T-helper 2 cell treated with Interferon-gamma antibody and Interleukin-4, amounts not matched to agents 5 μg/mL and 100 μg/mL, for 36 hours (primary cell): Measurements from ENCODE around the gene SPRY1.
A peak's percentile ranks its signal among the peaks of the same experiment; 100 is the strongest.

ENCODE experiments used
- DNase-seq: peaks from one replicate; pipeline ENCODE4 v3.0.0; 2021; ENCODE audit warnings: low spot score
- H3K27ac Mint-ChIP-seq: one replicate; pipeline ENCODE4 v1.8.0; 2021; ENCODE audit warnings: mild to moderate bottlenecking, mixed read lengths
- H3K27me3 Mint-ChIP-seq: one replicate; pipeline ENCODE4 v1.8.0; 2021; ENCODE audit warnings: low read depth, mixed read lengths
- H3K36me3 Mint-ChIP-seq: one replicate; pipeline ENCODE4 v1.8.0; 2021; ENCODE audit warnings: low read depth, mixed read lengths
- H3K4me1 Mint-ChIP-seq: one replicate; pipeline ENCODE4 v1.8.0; 2021; ENCODE audit warnings: low read depth, mixed read lengths
- H3K4me3 Mint-ChIP-seq: one replicate; pipeline ENCODE4 v1.8.0; 2022; ENCODE audit warnings: mild to moderate bottlenecking, moderate library complexity, mixed read lengths
- H3K9me3 Mint-ChIP-seq: one replicate; pipeline ENCODE4 v1.8.0; 2021; ENCODE audit warnings: mixed read lengths

The SPRY1 gene

DNA sequence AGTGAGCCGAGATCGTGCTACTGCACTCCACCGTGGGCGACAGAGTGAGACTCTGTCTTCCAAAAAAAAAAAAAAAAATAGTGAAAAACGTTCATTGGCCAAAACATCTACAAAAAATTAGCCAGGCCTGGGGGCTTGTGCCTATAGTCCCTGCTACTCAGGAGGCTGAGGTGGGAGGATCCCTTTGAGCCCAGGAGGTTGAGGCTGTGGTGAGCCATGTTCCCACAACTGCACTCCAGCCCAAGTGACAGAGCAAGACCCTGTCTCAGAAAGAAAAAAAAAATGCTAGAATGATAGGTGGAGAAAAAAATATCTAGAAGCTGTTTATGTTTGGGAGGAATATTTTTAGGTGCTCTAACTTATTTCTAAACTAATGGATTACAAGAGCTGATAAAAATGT is 14.9 kb downstream of the SPRY1 start:
- Mint-ChIP-seq H3K27me3 (no peaks in the 10 kb centered on the region), H3K9me3 (no peaks in the 10 kb centered on the region), H3K4me1 (peaks cover 36% of the 10 kb centered on the region), H3K4me3 (peak overlapping the region; percentile 33), H3K27ac (peak overlapping the region; percentile 60), H3K36me3 (no peaks in the 10 kb centered on the region)
- no peak for DNase-seq

DNA sequence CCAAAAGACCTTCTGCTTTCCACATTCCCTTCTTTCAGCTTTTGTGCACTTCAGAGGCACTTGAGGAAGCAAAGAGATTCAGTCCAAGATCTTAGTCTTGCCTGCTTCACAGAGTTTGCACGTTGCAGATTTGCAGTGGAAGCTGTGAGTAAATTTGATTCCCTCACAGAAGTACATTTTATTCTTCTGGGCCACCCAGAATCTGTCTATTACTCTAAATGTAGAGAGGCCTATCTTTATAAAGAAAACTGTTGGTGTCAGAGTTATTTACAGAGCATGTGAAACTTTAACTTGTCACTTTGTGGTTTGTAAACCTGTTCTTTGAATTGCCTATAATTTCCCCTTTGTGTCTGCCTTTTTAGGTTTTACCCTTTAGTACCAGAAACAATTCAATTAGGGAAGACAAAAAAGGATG is 15.5 kb downstream of the SPRY1 start:
- DNase-seq = no peak
- H3K9me3 Mint-ChIP-seq = no peaks in the 10 kb centered on the region
- H3K4me1 Mint-ChIP-seq = peaks cover 40% of the 10 kb centered on the region
- no peaks in the 10 kb centered on the region for H3K36me3 Mint-ChIP-seq
- no peaks in the 10 kb centered on the region for H3K27me3 Mint-ChIP-seq
- peak overlapping the region; percentile 82 for H3K27ac Mint-ChIP-seq
- peak overlapping the region; percentile 72 for H3K4me3 Mint-ChIP-seq

DNA sequence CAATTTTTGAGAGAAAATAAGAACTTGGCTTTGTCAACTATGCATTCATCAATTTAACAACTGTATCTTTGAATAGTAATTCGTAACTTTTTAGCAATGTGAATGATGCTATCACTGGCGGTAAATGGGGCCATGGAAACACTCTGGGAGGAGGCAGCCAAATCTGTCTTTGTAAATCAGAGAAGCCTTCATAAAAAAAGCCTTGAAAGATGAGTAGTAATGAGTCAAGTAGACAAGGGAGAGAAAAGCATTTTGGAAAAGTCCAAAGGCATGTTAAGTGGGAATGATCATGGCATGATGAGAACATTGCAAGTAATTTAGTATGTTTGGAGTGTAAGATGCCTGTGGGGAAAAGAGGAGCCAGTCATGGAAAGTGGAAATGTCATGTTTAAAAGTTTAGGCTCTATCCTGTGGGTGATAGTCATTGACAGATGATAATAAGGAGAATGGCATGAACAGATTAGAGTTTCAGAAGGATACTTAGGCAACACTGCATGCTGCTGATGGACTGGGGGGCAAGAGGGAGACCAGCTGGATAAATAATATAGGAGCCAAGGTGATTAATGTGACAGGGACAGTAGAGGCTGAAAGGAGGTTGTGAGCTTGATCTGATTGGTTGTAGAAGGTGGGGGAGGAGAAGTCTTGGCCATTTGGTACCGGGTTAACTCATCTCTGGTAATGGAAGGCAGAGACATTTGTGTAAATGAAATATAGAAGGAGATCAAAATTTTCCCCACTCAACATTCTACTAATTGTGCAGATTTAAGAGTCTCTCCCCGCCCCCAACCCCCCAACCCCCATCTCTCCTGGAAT is 16.3 kb downstream of the SPRY1 start:
- Mint-ChIP-seq H3K36me3 (no peaks in the 10 kb centered on the region), H3K4me3 (peak overlapping the region; percentile 72), H3K27me3 (no peaks in the 10 kb centered on the region), H3K27ac (peak overlapping the region; percentile 82), H3K4me1 (peaks cover 46% of the 10 kb centered on the region), H3K9me3 (no peaks in the 10 kb centered on the region)
- DNase-seq = no peak

DNA sequence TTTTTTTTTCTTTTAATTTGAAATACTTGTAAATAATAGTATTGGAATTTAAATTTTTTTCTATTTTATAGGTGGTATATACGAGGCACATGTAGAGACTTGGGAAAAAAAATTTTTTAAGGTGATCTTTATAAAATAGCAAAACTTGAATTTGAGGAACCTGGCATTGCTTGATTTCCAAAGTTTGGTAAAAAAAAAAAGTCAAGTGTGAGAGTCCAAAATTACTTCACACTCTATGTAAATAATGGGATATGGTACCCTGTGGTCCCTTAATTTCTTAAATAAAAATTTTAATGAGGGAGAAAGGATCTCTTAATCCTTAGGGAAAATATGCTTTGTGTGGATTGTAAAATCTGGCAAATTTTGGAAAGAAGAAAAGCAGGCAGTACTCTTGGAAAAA is 19.0 kb downstream of the SPRY1 start:
- H3K36me3 Mint-ChIP-seq = peaks cover 2% of the 10 kb centered on the region
- H3K27ac Mint-ChIP-seq = no peak overlapping the region
- no peaks in the 10 kb centered on the region for H3K9me3 Mint-ChIP-seq
- no peak overlapping the region for H3K4me3 Mint-ChIP-seq
- no peaks in the 10 kb centered on the region for H3K27me3 Mint-ChIP-seq
- peaks cover 71% of the 10 kb centered on the region for H3K4me1 Mint-ChIP-seq
- no peak for DNase-seq

- Mint-ChIP-seq H3K4me3 (peak overlapping the region; percentile 60), H3K27ac (peak overlapping the region; percentile 72), H3K36me3 (peaks cover 2% of the 10 kb centered on the region), H3K9me3 (no peaks in the 10 kb centered on the region), H3K27me3 (no peaks in the 10 kb centered on the region), H3K4me1 (peaks cover 73% of the 10 kb centered on the region)
- DNase-seq = peak; percentile 76
Measured at GRCh38 chr4:123415977-123416376, 19.4 kb downstream of the SPRY1 start.

DNA sequence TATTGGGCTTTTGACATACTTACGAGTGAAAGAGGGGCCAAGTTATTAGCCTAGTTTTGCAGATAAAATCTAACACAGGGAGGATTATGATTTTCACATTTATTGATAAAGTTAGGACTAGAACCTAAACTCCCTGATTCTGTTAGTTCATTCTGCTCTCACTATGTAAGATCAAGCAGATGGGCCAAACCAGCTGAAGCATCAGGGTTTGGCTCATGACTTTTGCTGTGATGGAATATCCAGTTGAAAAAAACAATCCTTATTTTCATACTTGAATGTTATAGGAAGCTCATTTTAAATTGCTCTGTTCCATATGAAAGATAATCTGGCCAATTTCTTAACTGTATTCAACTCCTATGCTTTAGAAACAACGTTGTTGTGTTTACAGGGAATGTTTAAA is 21.2 kb downstream of the SPRY1 start:
- Mint-ChIP-seq H3K4me1 (peaks cover 77% of the 10 kb centered on the region), H3K27ac (peak overlapping the region; percentile 74), H3K9me3 (no peaks in the 10 kb centered on the region), H3K4me3 (peak overlapping the region; percentile 34), H3K27me3 (no peaks in the 10 kb centered on the region), H3K36me3 (peaks cover 2% of the 10 kb centered on the region)
- no peak for DNase-seq

- Mint-ChIP-seq H3K9me3 (no peaks in the 10 kb centered on the region), H3K36me3 (peaks cover 2% of the 10 kb centered on the region), H3K27ac (peak overlapping the region; percentile 74), H3K4me3 (peak overlapping the region; percentile 34), H3K4me1 (peaks cover 77% of the 10 kb centered on the region), H3K27me3 (no peaks in the 10 kb centered on the region)
- DNase-seq = no peak
Measured at GRCh38 chr4:123418351-123418931, 21.8 kb downstream of the SPRY1 start.

GRCh38 chr4:123419885-123420755 is 23.5 kb downstream of the SPRY1 start:
- H3K36me3 Mint-ChIP-seq = peaks cover 2% of the 10 kb centered on the region
- H3K9me3 Mint-ChIP-seq = no peaks in the 10 kb centered on the region
- H3K27ac Mint-ChIP-seq = peak overlapping the region; percentile 58
- peaks cover 76% of the 10 kb centered on the region for H3K4me1 Mint-ChIP-seq
- DNase-seq = no peak
- H3K27me3 Mint-ChIP-seq = no peaks in the 10 kb centered on the region
- peak overlapping the region; percentile 12 for H3K4me3 Mint-ChIP-seq

DNA sequence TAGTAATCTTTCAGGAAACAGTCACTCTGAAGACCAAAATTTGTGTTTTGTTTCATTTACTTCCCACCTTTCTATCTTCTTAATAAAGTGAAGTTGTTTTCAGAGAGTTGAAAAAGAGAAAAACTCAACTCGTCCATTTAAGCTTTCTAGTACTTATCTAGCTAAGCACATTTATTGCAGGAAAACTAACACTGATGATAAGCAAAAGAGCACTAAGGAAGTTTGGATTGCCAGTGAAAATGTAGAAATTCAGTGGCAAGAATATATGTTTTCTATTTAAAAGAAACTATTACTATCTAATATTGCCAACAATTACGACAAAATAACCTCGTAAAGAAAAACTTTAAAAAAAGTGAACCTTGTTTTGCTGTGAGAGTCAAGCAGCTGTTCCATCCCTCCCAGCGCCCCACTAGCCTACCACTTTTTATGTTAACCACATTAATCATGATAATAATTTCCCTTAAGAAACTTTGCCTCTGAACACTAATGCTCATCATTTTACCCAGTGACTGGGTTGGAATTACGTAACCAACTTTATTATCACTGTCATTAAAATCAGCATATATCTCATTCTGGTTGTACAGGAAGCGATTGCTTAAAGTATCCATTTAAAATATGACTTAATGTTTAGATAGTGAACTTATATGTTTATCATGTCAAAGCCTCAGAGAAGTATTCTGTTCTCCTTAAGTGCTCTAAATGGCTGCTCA is 24.8 kb downstream of the SPRY1 start:
- Mint-ChIP-seq H3K36me3 (peaks cover 2% of the 10 kb centered on the region), H3K4me1 (peaks cover 70% of the 10 kb centered on the region), H3K27me3 (no peaks in the 10 kb centered on the region), H3K27ac (peak overlapping the region; percentile 96), H3K4me3 (peak overlapping the region; percentile 80), H3K9me3 (peaks cover 11% of the 10 kb centered on the region)
- no peak for DNase-seq

DNA sequence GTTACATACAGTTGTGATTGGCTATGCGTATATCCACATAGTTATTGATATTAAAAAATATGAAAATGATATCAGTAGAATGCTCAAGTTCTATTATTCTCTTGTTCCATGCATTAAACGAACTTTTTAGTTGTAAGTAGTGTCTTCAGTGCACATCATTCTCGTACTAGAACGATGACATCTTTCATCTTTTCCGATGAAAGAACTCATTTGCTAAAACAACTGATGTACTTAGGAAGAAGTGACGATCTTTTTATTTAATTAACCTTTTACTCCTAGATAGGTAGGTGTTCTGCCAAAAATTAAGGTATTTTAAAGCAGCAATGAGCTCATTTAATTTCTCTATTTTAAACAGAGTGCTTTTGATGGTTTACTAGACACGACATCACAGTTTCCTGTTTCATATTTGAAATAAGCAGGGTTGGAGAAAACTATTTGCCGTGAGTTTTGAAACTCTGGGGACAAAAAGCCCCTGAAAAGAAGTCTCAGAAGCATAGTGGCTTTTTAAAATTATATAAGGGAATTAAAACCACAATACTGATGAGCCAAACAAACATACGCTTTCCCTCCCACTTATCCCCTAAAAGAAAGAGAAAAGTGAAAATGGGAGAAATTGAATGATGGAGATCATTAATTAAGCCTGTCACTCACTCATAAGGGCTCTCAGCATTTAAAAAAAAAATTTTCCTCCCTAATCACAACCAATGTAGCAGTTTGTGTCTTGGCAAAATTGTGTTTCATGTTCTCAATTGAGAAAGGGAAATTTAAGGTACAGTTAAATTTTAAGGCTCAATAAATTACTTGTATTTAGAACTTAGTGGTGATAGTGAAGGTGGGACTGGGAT is 25.6 kb downstream of the SPRY1 start:
- H3K27me3 Mint-ChIP-seq = no peaks in the 10 kb centered on the region
- peaks cover 2% of the 10 kb centered on the region for H3K36me3 Mint-ChIP-seq
- DNase-seq = no peak
- peaks cover 17% of the 10 kb centered on the region for H3K9me3 Mint-ChIP-seq
- H3K27ac Mint-ChIP-seq = peak overlapping the region; percentile 96
- H3K4me3 Mint-ChIP-seq = peak overlapping the region; percentile 80
- H3K4me1 Mint-ChIP-seq = peaks cover 63% of the 10 kb centered on the region

DNA sequence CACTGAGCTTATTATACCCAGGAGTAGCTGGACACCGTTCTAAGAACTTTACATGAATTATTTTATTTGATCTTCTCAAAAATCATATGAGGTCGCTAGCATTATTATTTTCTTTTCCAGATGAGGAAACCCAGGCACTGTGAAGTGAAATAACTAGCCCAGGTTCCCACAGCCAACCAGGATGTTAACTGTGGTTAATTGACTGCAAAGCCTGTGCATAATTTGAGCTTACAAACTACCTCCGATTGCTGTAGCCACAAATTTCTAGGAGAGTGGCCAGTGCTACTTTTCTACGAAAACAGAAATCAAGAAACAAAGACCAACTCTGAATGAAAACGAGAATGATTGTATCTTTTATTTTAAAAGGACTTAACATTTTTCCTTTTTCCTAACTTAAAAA is 27.2 kb downstream of the SPRY1 start:
- DNase-seq = no peak
- Mint-ChIP-seq H3K9me3 (peaks cover 30% of the 10 kb centered on the region), H3K27ac (no peak overlapping the region), H3K4me1 (peaks cover 49% of the 10 kb centered on the region), H3K36me3 (peaks cover 5% of the 10 kb centered on the region), H3K4me3 (peak overlapping the region; percentile 13), H3K27me3 (no peaks in the 10 kb centered on the region)

DNA sequence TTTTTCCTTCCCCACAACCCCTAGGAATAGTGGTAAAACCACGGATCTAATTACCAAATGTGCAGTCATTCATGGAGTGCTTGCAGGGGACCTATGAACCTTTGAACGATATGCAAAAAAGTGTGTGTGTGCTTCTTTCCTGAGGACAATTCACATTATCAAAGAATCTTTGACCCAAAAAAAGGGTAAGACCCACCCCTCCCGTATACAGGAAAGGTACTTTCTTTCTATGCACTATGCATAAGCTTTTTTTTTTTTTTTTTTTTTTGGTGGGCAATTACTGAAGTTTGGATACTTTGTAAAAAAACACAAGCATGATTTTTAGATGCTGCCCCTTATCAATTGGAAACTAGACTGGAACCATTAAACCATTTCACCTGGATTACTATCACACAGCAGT is 31.4 kb downstream of the SPRY1 start:
- Mint-ChIP-seq H3K4me3 (no peak overlapping the region), H3K36me3 (peaks cover 5% of the 10 kb centered on the region), H3K4me1 (peaks cover 14% of the 10 kb centered on the region)

GRCh38 chr4:123430031-123430430 is 33.4 kb downstream of the SPRY1 start:
- peaks cover 36% of the 10 kb centered on the region for H3K9me3 Mint-ChIP-seq
- peaks cover 1% of the 10 kb centered on the region for H3K4me1 Mint-ChIP-seq
- no peak overlapping the region for H3K27ac Mint-ChIP-seq
- peaks cover 5% of the 10 kb centered on the region for H3K36me3 Mint-ChIP-seq
- no peak overlapping the region for H3K4me3 Mint-ChIP-seq
- no peak for DNase-seq
- H3K27me3 Mint-ChIP-seq = no peaks in the 10 kb centered on the region

More for the DNA sequence above, 31.4 kb downstream of the SPRY1 start:
- Mint-ChIP-seq H3K27me3 (no peaks in the 10 kb centered on the region), H3K27ac (no peak overlapping the region), H3K9me3 (peaks cover 36% of the 10 kb centered on the region)
- DNase-seq = no peak
